Memory B cell (primary cell): ENCODE measurements around the gene SLC6A20.
A peak's percentile ranks its signal among the peaks of the same experiment; 100 is the strongest.

Experiments used
- ATAC-seq: fragments of 150-1000 bp; cut with Tn5 transposase; 2 replicates; pipeline ENCODE4 v1.10.0; 2021; ENCODE audit warnings: low read depth, mild to moderate bottlenecking, moderate library complexity
- DNase-seq, 2 donors: peaks; one replicate each; pipeline ENCODE4 v3.0.0; 2022; ENCODE audit warnings: low spot score in 2 of 2
- H3K27ac Mint-ChIP-seq: one replicate; pipeline ENCODE4 v1.8.0; 2022; ENCODE audit warnings: mild to moderate bottlenecking, moderate library complexity, mixed read lengths
- H3K27me3 Mint-ChIP-seq: one replicate; pipeline ENCODE4 v1.8.0; 2022; ENCODE audit warnings: mixed read lengths
- H3K36me3 Mint-ChIP-seq: one replicate; pipeline ENCODE4 v1.8.0; 2022; ENCODE audit warnings: mild to moderate bottlenecking, mixed read lengths
- H3K4me1 Mint-ChIP-seq: one replicate; pipeline ENCODE4 v1.8.0; 2022; ENCODE audit warnings: mixed read lengths
- H3K4me3 Mint-ChIP-seq: one replicate; pipeline ENCODE4 v1.8.0; 2022; ENCODE audit warnings: mild to moderate bottlenecking, moderate library complexity, mixed read lengths
- H3K9me3 Mint-ChIP-seq: one replicate; pipeline ENCODE4 v1.8.0; 2022; ENCODE audit warnings: mixed read lengths

SLC6A20 gene

GRCh38 chr3:45817831-45818522 lies 21.6 kb upstream of the SLC6A20 start:
- no peak for DNase-seq
- Mint-ChIP-seq H3K27me3 (no peaks in the 10 kb centered on the region), H3K36me3 (peaks cover 10% of the 10 kb centered on the region), H3K27ac (no peak overlapping the region), H3K4me1 (peaks cover 4% of the 10 kb centered on the region), H3K9me3 (peaks cover 2% of the 10 kb centered on the region), H3K4me3 (no peak overlapping the region)
- no peak for ATAC-seq

- H3K4me1 Mint-ChIP-seq: peaks cover 4% of the 10 kb centered on the region
- H3K36me3 Mint-ChIP-seq: peaks cover 5% of the 10 kb centered on the region
- no peak overlapping the region for H3K4me3 Mint-ChIP-seq
- no peak for DNase-seq
- no peak overlapping the region for H3K27ac Mint-ChIP-seq
- H3K27me3 Mint-ChIP-seq: no peaks in the 10 kb centered on the region
- ATAC-seq: no peak
- H3K9me3 Mint-ChIP-seq: peaks cover 2% of the 10 kb centered on the region
Observed at GRCh38 chr3:45816544-45816943, 20.2 kb upstream of the SLC6A20 start.

- peak overlapping the region; percentile 12 for H3K27ac Mint-ChIP-seq
- peaks cover 2% of the 10 kb centered on the region for H3K27me3 Mint-ChIP-seq
- H3K9me3 Mint-ChIP-seq: peaks cover 2% of the 10 kb centered on the region
- no peak overlapping the region for H3K4me3 Mint-ChIP-seq
- DNase-seq (no peak), ATAC-seq (peak; percentile 55)
- peaks cover 4% of the 10 kb centered on the region for H3K4me1 Mint-ChIP-seq
- peaks cover 3% of the 10 kb centered on the region for H3K36me3 Mint-ChIP-seq
Observed at GRCh38 chr3:45814322-45814721, 18.0 kb upstream of the SLC6A20 start.

GRCh38 chr3:45807681-45808540 lies 11.6 kb upstream of the SLC6A20 start:
- peaks cover 1% of the 10 kb centered on the region for H3K9me3 Mint-ChIP-seq
- H3K36me3 Mint-ChIP-seq: peaks cover 9% of the 10 kb centered on the region
- ATAC-seq (no peak), DNase-seq (no peak)
- H3K4me3 Mint-ChIP-seq: no peak overlapping the region
- H3K27me3 Mint-ChIP-seq: peaks cover 5% of the 10 kb centered on the region
- H3K4me1 Mint-ChIP-seq: no peaks in the 10 kb centered on the region
- H3K27ac Mint-ChIP-seq: no peak overlapping the region

GRCh38 chr3:45807133-45807532 lies 10.8 kb upstream of the SLC6A20 start:
- H3K4me3 Mint-ChIP-seq: no peak overlapping the region
- ATAC-seq (no peak), DNase-seq (no peak)
- no peak overlapping the region for H3K27ac Mint-ChIP-seq
- H3K4me1 Mint-ChIP-seq: no peaks in the 10 kb centered on the region
- peaks cover 5% of the 10 kb centered on the region for H3K27me3 Mint-ChIP-seq
- peaks cover 9% of the 10 kb centered on the region for H3K36me3 Mint-ChIP-seq
- peaks cover 1% of the 10 kb centered on the region for H3K9me3 Mint-ChIP-seq

GRCh38 chr3:45806072-45806471 lies 9.7 kb upstream of the SLC6A20 start:
- no peak for DNase-seq
- H3K36me3 Mint-ChIP-seq: peaks cover 7% of the 10 kb centered on the region
- ATAC-seq: no peak

GRCh38 chr3:45803252-45803935 lies 7.1 kb upstream of the SLC6A20 start:
- no peaks in the 10 kb centered on the region for H3K4me1 Mint-ChIP-seq
- H3K9me3 Mint-ChIP-seq: peaks cover 1% of the 10 kb centered on the region
- DNase-seq (no peak), ATAC-seq (no peak)
- H3K36me3 Mint-ChIP-seq: peaks cover 7% of the 10 kb centered on the region
- H3K4me3 Mint-ChIP-seq: no peak overlapping the region
- H3K27ac Mint-ChIP-seq: no peak overlapping the region
- H3K27me3 Mint-ChIP-seq: peaks cover 9% of the 10 kb centered on the region

More at GRCh38 chr3:45806072-45806471, 9.7 kb upstream of the SLC6A20 start:
- Mint-ChIP-seq H3K4me3 (no peak overlapping the region), H3K27ac (no peak overlapping the region), H3K27me3 (peaks cover 3% of the 10 kb centered on the region), H3K4me1 (no peaks in the 10 kb centered on the region), H3K9me3 (peaks cover 1% of the 10 kb centered on the region)

- H3K4me3 Mint-ChIP-seq: no peak overlapping the region
- no peak for DNase-seq
- peaks cover 16% of the 10 kb centered on the region for H3K27me3 Mint-ChIP-seq
- ATAC-seq: no peak
- H3K4me1 Mint-ChIP-seq: no peaks in the 10 kb centered on the region
- H3K9me3 Mint-ChIP-seq: peaks cover 1% of the 10 kb centered on the region
- H3K36me3 Mint-ChIP-seq: peaks cover 7% of the 10 kb centered on the region
- H3K27ac Mint-ChIP-seq: no peak overlapping the region
Observed at GRCh38 chr3:45802146-45802545, 5.8 kb upstream of the SLC6A20 start.

GRCh38 chr3:45800611-45801010 lies 4.3 kb upstream of the SLC6A20 start:
- Mint-ChIP-seq H3K4me3 (no peak overlapping the region), H3K4me1 (peaks cover 6% of the 10 kb centered on the region), H3K27me3 (peaks cover 22% of the 10 kb centered on the region), H3K36me3 (peaks cover 7% of the 10 kb centered on the region), H3K9me3 (no peaks in the 10 kb centered on the region), H3K27ac (no peak overlapping the region)
- DNase-seq (no peak), ATAC-seq (no peak)

GRCh38 chr3:45799586-45799985 lies 3.2 kb upstream of the SLC6A20 start:
- DNase-seq: no peak
- no peak overlapping the region for H3K27ac Mint-ChIP-seq
- no peak overlapping the region for H3K4me3 Mint-ChIP-seq
- no peaks in the 10 kb centered on the region for H3K9me3 Mint-ChIP-seq
- H3K27me3 Mint-ChIP-seq: peaks cover 26% of the 10 kb centered on the region
- H3K36me3 Mint-ChIP-seq: peaks cover 2% of the 10 kb centered on the region
- no peak for ATAC-seq
- H3K4me1 Mint-ChIP-seq: peaks cover 8% of the 10 kb centered on the region

GRCh38 chr3:45798034-45798433 lies 1.7 kb upstream of the SLC6A20 start:
- Mint-ChIP-seq H3K9me3 (no peaks in the 10 kb centered on the region), H3K4me3 (no peak overlapping the region), H3K36me3 (no peaks in the 10 kb centered on the region), H3K27me3 (peaks cover 30% of the 10 kb centered on the region), H3K27ac (no peak overlapping the region), H3K4me1 (peaks cover 8% of the 10 kb centered on the region)
- DNase-seq: no peak
- no peak for ATAC-seq

GRCh38 chr3:45796902-45797637 lies 734 bp upstream of the SLC6A20 start:
- Mint-ChIP-seq H3K36me3 (no peaks in the 10 kb centered on the region), H3K9me3 (no peaks in the 10 kb centered on the region), H3K27ac (no peak overlapping the region), H3K27me3 (peaks cover 30% of the 10 kb centered on the region), H3K4me1 (peaks cover 8% of the 10 kb centered on the region), H3K4me3 (peak overlapping the region; percentile 81)
- no peak for DNase-seq
- no peak for ATAC-seq

- Mint-ChIP-seq H3K4me1 (peaks cover 18% of the 10 kb centered on the region), H3K9me3 (peaks cover 3% of the 10 kb centered on the region), H3K27me3 (peaks cover 32% of the 10 kb centered on the region), H3K27ac (no peak overlapping the region), H3K36me3 (no peaks in the 10 kb centered on the region), H3K4me3 (peak overlapping the region; percentile 81)
- ATAC-seq (no peak), DNase-seq (no peak)
Observed at GRCh38 chr3:45795509-45795881, 841 bp downstream of the SLC6A20 start.
